Esophagus squamous epithelium (tissue), 5 donors: ENCODE data around the gene ARPC1A. TPM values are rescaled to one million over a fixed set of nuclear protein-coding genes. Genes with fewer than 3 reads are reported as not detected.

Experiments
- DNase-seq: peaks from one replicate; lab custom pipeline; 2025; lab: John Stamatoyannopoulos, UW
- H3K27ac ChIP-seq, 4 donors: fragments of 200-600 bp; sonication (generic); one replicate each; pipeline ENCODE4 v1.5.1; 2016 to 2019; ENCODE audit warnings: mild to moderate bottlenecking in 1 of 4
- H3K27me3 ChIP-seq, 4 donors: fragments of 200-600 bp; sonication (generic); 1 replicate in 3 of 4; 2 replicates in 1 of 4; pipeline versions ENCODE4 v1.5.1 to v1.6.0; 2017 to 2021; ENCODE audit warnings: antibody characterized with exemption in 1 of 4
- H3K36me3 ChIP-seq, 3 donors: fragments of 200-600 bp; sonication (generic); one replicate each; pipeline ENCODE4 v1.5.1; 2016 to 2019
- H3K4me1 ChIP-seq, 3 donors: fragments of 200-600 bp; sonication (generic); one replicate each; pipeline ENCODE4 v1.5.1; 2017 to 2019
- H3K4me3 ChIP-seq, 4 donors: fragments of 200-600 bp; sonication (generic); 1 replicate in 3 of 4; 2 replicates in 1 of 4; pipeline ENCODE4 v1.5.1; 2016 to 2019; ENCODE audit warnings: mild to moderate bottlenecking in 2 of 4, moderate library complexity in 1 of 4
- H3K9me3 ChIP-seq, 3 donors: fragments of 200-600 bp; sonication (generic); one replicate each; pipeline ENCODE4 v1.5.1; 2016 to 2019
- POLR2A ChIP-seq, 4 donors: fragments of 450-650 bp; IDR thresholded peaks; one replicate each; pipeline ENCODE4 v1.6.1; 2017; ENCODE audit warnings: antibody characterized with exemption in 4 of 4, mild to moderate bottlenecking in 4 of 4, moderate library complexity in 3 of 4
- WGBS, 2 donors: methylation state at CpG; one replicate each; pipeline ENCODE4 v1.1.5; 2018; 5-methylcytosine and 5-hydroxymethylcytosine counted together
- intact Hi-C: fragments of 100-400 bp; cut with DNase I; formaldehyde crosslinking; loops from one replicate; pipeline ENCODE4 v1.15.0; 2022
- total RNA-seq, 4 donors: library from RNA; depleted of rRNA; stranded (reverse); fragments of >200 nt; gene quantifications; one replicate each; pipeline ENCODE4 v1.1.0, GENCODE V29; 2016
- TF ChIP-seq, protein P1 (sequence below), 6 experiments: fragments of 450-650 bp in 4 of 6; fragments of 200-600 bp in 2 of 6; sonication (generic) in 2 of 6; IDR thresholded peaks; one replicate each; pipeline ENCODE4 v1.5.1; 2016 to 2019; ENCODE audit warnings: antibody characterized with exemption in 6 of 6, mild to moderate bottlenecking in 4 of 6, moderate library complexity in 4 of 6
- donor health status: DM: yes; HTN: yes; CAD: no.

The ARPC1A gene
- total RNA-seq, 4 donors from 2014 or later = 114 to 155 (median 154) TPM

DNA sequence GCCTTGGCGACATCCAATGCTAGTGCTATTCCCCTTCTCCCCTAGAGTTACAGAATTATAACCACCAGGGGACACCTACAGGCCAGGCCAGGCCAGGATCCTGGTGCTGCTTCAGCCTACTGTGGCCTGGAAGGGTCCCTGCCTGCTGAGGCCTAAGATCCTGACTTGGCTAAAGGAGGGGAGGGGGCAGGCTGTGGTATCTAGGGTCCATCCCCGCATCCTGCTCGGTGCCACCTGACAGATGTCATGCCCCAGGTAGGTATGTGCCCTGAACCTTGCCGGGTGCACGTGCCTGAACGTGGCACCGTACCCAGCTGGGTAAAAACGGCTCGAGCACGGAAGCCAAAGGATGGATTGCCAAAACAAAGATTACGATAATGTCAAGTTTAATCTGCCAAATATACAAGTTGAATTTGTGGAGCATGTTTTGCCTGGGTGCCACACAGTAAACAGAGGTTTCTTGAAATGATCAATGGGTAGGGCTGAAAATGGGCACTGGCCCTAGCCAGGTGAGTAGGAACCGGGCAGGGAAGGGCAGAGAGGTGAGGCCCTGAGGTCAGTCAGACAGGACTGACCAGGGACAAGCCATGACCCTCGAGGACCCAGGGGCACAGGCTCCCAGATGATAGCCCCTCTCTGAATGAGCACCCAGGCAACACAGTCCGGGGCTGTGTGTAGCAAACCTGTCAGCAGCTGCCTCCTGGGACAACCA lies 70.1 kb downstream of the ARPC1A start:
- 55 to 65% methylated on average over 5 to 10 of the region's 14 CpGs for WGBS, 2 donors
- H3K27ac ChIP-seq = peak overlapping the region in 1 of 4 donors; percentile 25
- intact Hi-C loops = no loop called here
- no peak for DNase-seq
- no peak overlapping the region for H3K4me3 ChIP-seq
- peaks cover 35 to 86% (median 47%) of the 10 kb centered on the region in 3 donors for H3K36me3 ChIP-seq
- H3K4me1 ChIP-seq = peaks cover 16 to 24% (median 20%) of the 10 kb centered on the region in 3 donors
- no peaks in the 10 kb centered on the region for H3K9me3 ChIP-seq
- TF ChIP-seq POLR2A (IDR thresholded peaks at IDR 0.05) = no peak
- TF ChIP-seq, protein P1, sequence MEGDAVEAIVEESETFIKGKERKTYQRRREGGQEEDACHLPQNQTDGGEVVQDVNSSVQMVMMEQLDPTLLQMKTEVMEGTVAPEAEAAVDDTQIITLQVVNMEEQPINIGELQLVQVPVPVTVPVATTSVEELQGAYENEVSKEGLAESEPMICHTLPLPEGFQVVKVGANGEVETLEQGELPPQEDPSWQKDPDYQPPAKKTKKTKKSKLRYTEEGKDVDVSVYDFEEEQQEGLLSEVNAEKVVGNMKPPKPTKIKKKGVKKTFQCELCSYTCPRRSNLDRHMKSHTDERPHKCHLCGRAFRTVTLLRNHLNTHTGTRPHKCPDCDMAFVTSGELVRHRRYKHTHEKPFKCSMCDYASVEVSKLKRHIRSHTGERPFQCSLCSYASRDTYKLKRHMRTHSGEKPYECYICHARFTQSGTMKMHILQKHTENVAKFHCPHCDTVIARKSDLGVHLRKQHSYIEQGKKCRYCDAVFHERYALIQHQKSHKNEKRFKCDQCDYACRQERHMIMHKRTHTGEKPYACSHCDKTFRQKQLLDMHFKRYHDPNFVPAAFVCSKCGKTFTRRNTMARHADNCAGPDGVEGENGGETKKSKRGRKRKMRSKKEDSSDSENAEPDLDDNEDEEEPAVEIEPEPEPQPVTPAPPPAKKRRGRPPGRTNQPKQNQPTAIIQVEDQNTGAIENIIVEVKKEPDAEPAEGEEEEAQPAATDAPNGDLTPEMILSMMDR (IDR thresholded peaks at IDR 0.05) = no peak
- no peaks in the 10 kb centered on the region for H3K27me3 ChIP-seq

- no peak overlapping the region for H3K27ac ChIP-seq
- WGBS, 2 donors = 63 to 74% methylated on average over 5 to 19 of the region's 21 CpGs
- intact Hi-C loops = no loop called here
Observed at GRCh38 chr7:99396418-99397296, 71.0 kb downstream of the ARPC1A start.

DNA sequence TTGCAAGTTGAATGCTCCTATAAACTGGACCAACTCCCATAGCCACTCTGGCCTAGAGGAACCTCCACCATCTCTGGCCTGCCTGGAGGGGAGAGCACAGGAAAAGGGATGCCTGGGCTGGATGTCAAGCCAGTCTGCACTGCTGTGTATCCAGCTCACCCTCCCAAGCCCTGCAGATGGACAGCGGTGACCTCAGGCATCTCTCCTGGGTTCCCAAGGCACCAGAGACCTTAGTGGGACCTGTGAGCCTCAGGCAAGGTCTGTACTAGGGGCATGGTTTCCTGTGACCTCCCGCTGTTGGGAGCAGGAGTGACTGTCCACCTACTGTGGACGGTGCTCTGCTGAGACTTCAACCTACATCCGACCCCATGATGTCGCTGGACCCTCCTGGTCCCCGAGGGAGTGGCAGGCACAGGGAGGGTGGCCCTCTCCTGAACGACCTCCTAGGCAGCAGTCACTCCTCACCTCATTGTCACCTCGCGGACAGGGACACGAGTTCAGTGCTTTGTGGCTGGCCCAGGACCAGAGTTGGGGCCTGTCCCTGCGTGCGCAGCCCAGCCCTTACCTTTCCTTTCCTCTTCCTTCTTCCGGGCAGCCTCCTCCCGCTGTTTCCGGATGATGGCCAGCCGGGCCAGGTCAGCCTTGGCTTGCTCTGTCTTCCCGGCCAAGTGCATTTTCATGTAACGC lies 71.7 kb downstream of the ARPC1A start:
- peaks cover 32 to 89% (median 43%) of the 10 kb centered on the region in 3 donors for H3K36me3 ChIP-seq
- intact Hi-C loops = no loop called here
- WGBS, 2 donors = 70 to 72% methylated on average over 16 to 17 of the region's 18 CpGs
- H3K9me3 ChIP-seq = no peaks in the 10 kb centered on the region
- no peaks in the 10 kb centered on the region for H3K27me3 ChIP-seq
- TF ChIP-seq, protein P1 (IDR thresholded peaks at IDR 0.05) = no peak
- no peak for TF ChIP-seq POLR2A (IDR thresholded peaks at IDR 0.05)
- peaks cover 11 to 15% (median 14%) of the 10 kb centered on the region in 3 donors for H3K4me1 ChIP-seq
- no peak overlapping the region for H3K27ac ChIP-seq
- DNase-seq = no peak
- H3K4me3 ChIP-seq = no peak overlapping the region

More at GRCh38 chr7:99396418-99397296, 71.0 kb downstream of the ARPC1A start:
- Histone ChIP-seq H3K9me3 (no peaks in the 10 kb centered on the region), H3K27me3 (no peaks in the 10 kb centered on the region), H3K36me3 (peaks cover 32 to 86% (median 43%) of the 10 kb centered on the region in 3 donors), H3K4me3 (no peak overlapping the region), H3K4me1 (peaks cover 16 to 23% (median 20%) of the 10 kb centered on the region in 3 donors)
- no peak for TF ChIP-seq POLR2A (IDR thresholded peaks at IDR 0.05)
- TF ChIP-seq, protein P1 (IDR thresholded peaks at IDR 0.05) = no peak
- no peak for DNase-seq

DNA sequence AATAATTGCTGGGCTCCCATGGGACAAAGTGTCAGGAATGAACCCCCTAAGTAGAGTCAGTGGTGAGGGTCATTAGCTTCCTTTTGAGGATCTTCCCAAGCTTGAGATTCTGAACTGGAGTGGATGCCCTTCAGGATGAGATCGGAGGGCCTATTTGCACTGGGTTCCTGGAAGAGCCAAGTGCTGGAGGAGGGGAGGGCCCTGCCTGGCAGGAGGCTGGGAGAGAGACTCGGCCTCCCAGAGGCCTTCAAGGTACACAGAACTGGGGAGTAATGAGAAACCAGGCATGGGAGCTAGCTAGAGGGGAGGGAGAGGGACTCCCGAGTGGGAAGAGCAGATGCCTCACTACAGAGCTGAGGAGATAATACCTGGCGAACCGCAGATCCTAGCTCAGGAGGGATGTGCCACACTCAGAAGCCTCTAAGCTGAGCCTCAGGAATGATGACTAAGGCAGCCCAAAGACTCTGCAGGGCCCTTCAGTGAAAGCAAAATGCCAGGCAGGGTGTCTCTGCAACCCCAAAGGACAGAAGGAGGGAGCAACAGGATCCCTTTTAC lies 73.3 kb downstream of the ARPC1A start:
- H3K4me3 ChIP-seq = no peak overlapping the region
- H3K27ac ChIP-seq = no peak overlapping the region
- no peaks in the 10 kb centered on the region for H3K9me3 ChIP-seq
- TF ChIP-seq, protein P1 (IDR thresholded peaks at IDR 0.05) = no peak
- no peak for TF ChIP-seq POLR2A (IDR thresholded peaks at IDR 0.05)
- H3K27me3 ChIP-seq = no peaks in the 10 kb centered on the region
- H3K4me1 ChIP-seq = peaks cover 0 to 1% (median 1%) of the 10 kb centered on the region in 3 donors
- peaks cover 32 to 100% (median 53%) of the 10 kb centered on the region in 3 donors for H3K36me3 ChIP-seq
- no peak for DNase-seq
- WGBS, 2 donors = 49 to 83% methylated on average over 2 to 5 of the region's 5 CpGs
- intact Hi-C loops = no loop called here
